ENCODE results near the gene ADGRF3.
"Not testable (repeated sequence)": the region's sequence is repeated elsewhere in the genome, so short reads cannot be mapped to it uniquely, and the experiment has no call there.

DNA sequence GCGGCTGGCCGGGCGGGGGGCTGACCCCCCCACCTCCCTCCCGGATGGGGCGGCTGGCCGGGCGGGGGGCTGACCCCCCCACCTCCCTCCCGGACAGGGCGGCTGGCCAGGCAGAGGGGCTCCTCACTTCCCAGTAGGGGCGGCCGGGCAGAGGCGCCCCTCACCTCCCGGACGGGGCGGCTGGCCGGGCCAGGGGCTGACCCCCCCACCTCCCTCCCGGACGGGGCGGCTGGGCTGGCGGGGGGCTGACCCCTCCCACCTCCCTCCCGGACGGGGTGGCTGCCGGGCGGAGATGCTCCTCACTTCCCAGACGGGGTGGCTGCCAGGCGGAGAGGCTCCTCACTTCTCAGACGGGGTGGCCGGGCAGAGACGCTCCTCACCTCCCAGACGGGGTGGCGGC is 24.3 kb upstream of the ADGRF3 start:
- TF ChIP-seq CTCF (IDR thresholded peaks at IDR 0.05); POLR2AphosphoS5 (IDR thresholded peaks at IDR 0.05; ENCODE audit: low read depth, low read length); GATA2 (CRISPR knock-in tag; IDR thresholded peaks at IDR 0.05); PBX3 (IDR thresholded peaks at IDR 0.05); CHD2 (IDR thresholded peaks at IDR 0.05; ENCODE audit: low read length, partially characterized antibody): not testable (repeated sequence)

Data from SK-N-SH (cell line).